Neural cell (in vitro differentiated cells): ENCODE measurements around the gene DCUN1D1. TPM values are rescaled to one million over a fixed set of nuclear protein-coding genes. Genes with fewer than 3 reads are reported as not detected.

ENCODE experiments used
- H2AFZ ChIP-seq: fragments of 200-600, 300-800 bp; sonication (generic), shearing (Covaris generic); 2 replicates; pipeline ENCODE4 v1.6.0; 2014; ENCODE audit warnings: low read depth, mild to moderate bottlenecking, antibody characterized with exemption, low read length, moderate library complexity
- H3F3A ChIP-seq: fragments of 200-600 bp; shearing (Covaris generic); 2 replicates; pipeline ENCODE4 v1.6.1; 2016; ENCODE audit warnings: mild to moderate bottlenecking, moderate library complexity, mixed read lengths, antibody characterized with exemption, low read length; ENCODE audit not compliant: insufficient read depth, poor library complexity, severe bottlenecking
- H3K27ac ChIP-seq: fragments of 200-600, 300-800 bp; sonication (generic), shearing (Covaris generic); 2 replicates; pipeline ENCODE4 v1.5.1; 2014; ENCODE audit warnings: mild to moderate bottlenecking, low read length, moderate library complexity
- H3K27me3 ChIP-seq: fragments of 300-800, 200-600 bp; sonication (generic), shearing (Covaris generic); 2 replicates; pipeline ENCODE4 v1.6.0; 2014; ENCODE audit warnings: mild to moderate bottlenecking, low read depth, low read length, moderate library complexity; ENCODE audit not compliant: insufficient read depth
- H3K36me3 ChIP-seq: fragments of 300-800, 200-600 bp; sonication (generic), shearing (Covaris generic); 2 replicates; pipeline ENCODE4 v1.5.1; 2014; ENCODE audit warnings: mild to moderate bottlenecking, antibody characterized with exemption, low read length, moderate library complexity; ENCODE audit not compliant: insufficient read depth
- H3K4me2 ChIP-seq: fragments of 300-800, 200-600 bp; sonication (generic), shearing (Covaris generic); 2 replicates; pipeline ENCODE4 v1.6.0; 2014; ENCODE audit warnings: mild to moderate bottlenecking, low read length
- H3K4me3 ChIP-seq: fragments of 300-800, 200-600 bp; sonication (generic), shearing (Covaris generic); 2 replicates; pipeline ENCODE4 v1.5.1; 2014; ENCODE audit warnings: mild to moderate bottlenecking, low read length, moderate library complexity
- H3K79me2 ChIP-seq: fragments of 200-600 bp; shearing (Covaris generic); replicated peaks from 2 replicates; pipeline ENCODE4 v1.6.0; 2014; ENCODE audit warnings: mild to moderate bottlenecking, low read length, moderate library complexity; ENCODE audit not compliant: insufficient read depth
- H3K9ac ChIP-seq: fragments of 300-800, 200-600 bp; sonication (generic), shearing (Covaris generic); 2 replicates; pipeline ENCODE4 v1.6.1; 2016; ENCODE audit warnings: mild to moderate bottlenecking, low read length, mixed read lengths
- H3K9me2 ChIP-seq: fragments of 200-600 bp; shearing (Covaris generic); 2 replicates; pipeline ENCODE4 v1.6.1; 2016; ENCODE audit warnings: mild to moderate bottlenecking, low read length, mixed read lengths; ENCODE audit not compliant: insufficient read depth
- H3K9me3 ChIP-seq: fragments of 200-600, 300-800 bp; sonication (generic), shearing (Covaris generic); 2 replicates; pipeline ENCODE4 v1.6.1; 2016; ENCODE audit warnings: mild to moderate bottlenecking, mixed run types, low read length, moderate library complexity, mixed read lengths
- H4K20me1 ChIP-seq: fragments of 200-600 bp; shearing (Covaris generic); 2 replicates; pipeline ENCODE4 v1.6.1; 2016; ENCODE audit warnings: mild to moderate bottlenecking, mixed run types; ENCODE audit not compliant: insufficient read depth
- CTCF ChIP-seq: fragments of 450-650 bp; IDR thresholded peaks from 2 replicates; pipeline ENCODE4 v1.5.1; 2014; ENCODE audit warnings: antibody characterized with exemption, mild to moderate bottlenecking, moderate library complexity; ENCODE audit not compliant: poor library complexity, severe bottlenecking
- EZH2 ChIP-seq: fragments of 200-600, 300-800 bp; shearing (Covaris generic), sonication (generic); IDR thresholded peaks from 2 replicates; pipeline ENCODE4 v1.6.1; 2014; ENCODE audit warnings: antibody characterized with exemption, low read length, borderline replicate concordance, mild to moderate bottlenecking; ENCODE audit not compliant: insufficient read depth, poor library complexity, severe bottlenecking
- POLR2AphosphoS5 ChIP-seq: IDR thresholded peaks from 2 replicates; pipeline ENCODE4 v1.6.1; 2012
- RAD21 ChIP-seq: fragments of 450-650 bp; conservative IDR thresholded peaks from 2 replicates; pipeline ENCODE4 v1.6.1; 2014; ENCODE audit warnings: antibody characterized with exemption, mild to moderate bottlenecking, moderate library complexity
- SMC3 ChIP-seq: fragments of 450-650 bp; conservative IDR thresholded peaks from 2 replicates; pipeline ENCODE4 v1.6.1; 2014; ENCODE audit warnings: antibody characterized with exemption, mild to moderate bottlenecking, moderate library complexity; ENCODE audit not compliant: poor library complexity
- TAF1 ChIP-seq: IDR thresholded peaks from 2 replicates; pipeline ENCODE4 v1.6.1; 2012; ENCODE audit warnings: low read depth
- polyA plus RNA-seq: library from polyadenylated mRNA; depleted of rRNA; stranded (reverse); fragments of >200 nt; gene quantifications from 2 replicates; pipeline ENCODE4 v1.2.3, GENCODE V29; 2014
- TF ChIP-seq, protein P1 (sequence below): IDR thresholded peaks from 2 replicates; pipeline ENCODE4 v1.6.1; 2012; ENCODE audit warnings: borderline replicate concordance

DCUN1D1 gene
- polyA plus RNA-seq, 1 donor from 2014 or later, result 33.4 TPM

DNA sequence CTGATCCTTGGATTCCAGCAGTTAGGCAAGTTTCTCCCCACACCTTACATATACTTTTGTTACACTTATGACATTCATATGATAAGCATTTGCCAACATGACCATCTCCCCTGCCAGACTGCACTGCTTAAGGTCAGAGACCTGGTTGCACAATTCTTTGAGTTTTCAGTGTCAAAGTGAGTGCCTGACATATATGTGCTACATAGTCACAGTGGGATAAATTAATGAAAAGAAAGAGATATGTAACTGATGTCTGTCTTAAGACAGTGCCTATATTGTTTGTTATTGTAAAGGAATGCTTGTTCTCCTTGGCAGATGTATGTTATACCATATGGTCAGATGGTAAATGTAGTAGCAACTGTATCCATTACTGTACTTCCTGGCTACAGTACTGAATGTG lies 3.5 kb upstream of the DCUN1D1 start:
- TF ChIP-seq POLR2AphosphoS5 (no peak), SMC3 (no peak), EZH2 (no peak), CTCF (no peak), RAD21 (no peak)
- TF ChIP-seq, protein P1, sequence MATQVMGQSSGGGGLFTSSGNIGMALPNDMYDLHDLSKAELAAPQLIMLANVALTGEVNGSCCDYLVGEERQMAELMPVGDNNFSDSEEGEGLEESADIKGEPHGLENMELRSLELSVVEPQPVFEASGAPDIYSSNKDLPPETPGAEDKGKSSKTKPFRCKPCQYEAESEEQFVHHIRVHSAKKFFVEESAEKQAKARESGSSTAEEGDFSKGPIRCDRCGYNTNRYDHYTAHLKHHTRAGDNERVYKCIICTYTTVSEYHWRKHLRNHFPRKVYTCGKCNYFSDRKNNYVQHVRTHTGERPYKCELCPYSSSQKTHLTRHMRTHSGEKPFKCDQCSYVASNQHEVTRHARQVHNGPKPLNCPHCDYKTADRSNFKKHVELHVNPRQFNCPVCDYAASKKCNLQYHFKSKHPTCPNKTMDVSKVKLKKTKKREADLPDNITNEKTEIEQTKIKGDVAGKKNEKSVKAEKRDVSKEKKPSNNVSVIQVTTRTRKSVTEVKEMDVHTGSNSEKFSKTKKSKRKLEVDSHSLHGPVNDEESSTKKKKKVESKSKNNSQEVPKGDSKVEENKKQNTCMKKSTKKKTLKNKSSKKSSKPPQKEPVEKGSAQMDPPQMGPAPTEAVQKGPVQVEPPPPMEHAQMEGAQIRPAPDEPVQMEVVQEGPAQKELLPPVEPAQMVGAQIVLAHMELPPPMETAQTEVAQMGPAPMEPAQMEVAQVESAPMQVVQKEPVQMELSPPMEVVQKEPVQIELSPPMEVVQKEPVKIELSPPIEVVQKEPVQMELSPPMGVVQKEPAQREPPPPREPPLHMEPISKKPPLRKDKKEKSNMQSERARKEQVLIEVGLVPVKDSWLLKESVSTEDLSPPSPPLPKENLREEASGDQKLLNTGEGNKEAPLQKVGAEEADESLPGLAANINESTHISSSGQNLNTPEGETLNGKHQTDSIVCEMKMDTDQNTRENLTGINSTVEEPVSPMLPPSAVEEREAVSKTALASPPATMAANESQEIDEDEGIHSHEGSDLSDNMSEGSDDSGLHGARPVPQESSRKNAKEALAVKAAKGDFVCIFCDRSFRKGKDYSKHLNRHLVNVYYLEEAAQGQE, result no peak
- no peaks in the 10 kb centered on the region for H3F3A ChIP-seq
- no peak overlapping the region for H2AFZ ChIP-seq
- H3K4me2 ChIP-seq, result no peak overlapping the region
- no peaks in the 10 kb centered on the region for H3K27me3 ChIP-seq
- H3K9ac ChIP-seq, result no peak overlapping the region
- no peaks in the 10 kb centered on the region for H3K9me2 ChIP-seq
- no peak overlapping the region for H3K27ac ChIP-seq
- peaks cover 10% of the 10 kb centered on the region for H3K79me2 ChIP-seq
- H4K20me1 ChIP-seq, result no peaks in the 10 kb centered on the region
- no peak overlapping the region for H3K4me3 ChIP-seq
- H3K36me3 ChIP-seq, result no peaks in the 10 kb centered on the region
- H3K9me3 ChIP-seq, result no peaks in the 10 kb centered on the region

DNA sequence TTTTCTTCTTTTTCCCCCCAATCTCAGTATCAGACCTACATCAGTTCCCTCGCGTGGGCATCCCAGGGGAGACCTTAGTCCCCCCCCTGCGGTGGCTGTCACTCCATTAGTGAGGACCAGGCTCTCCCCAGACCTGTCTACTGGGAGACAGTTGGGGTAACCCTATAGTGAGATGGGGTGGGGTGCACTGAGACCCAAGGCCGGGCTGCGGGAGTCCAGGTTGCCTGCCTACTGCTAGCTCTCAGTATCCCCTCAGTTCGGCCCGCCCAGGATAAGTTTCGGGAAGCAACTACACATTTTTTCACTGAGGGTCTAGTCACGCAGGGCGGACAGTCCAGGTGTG lies 671 bp upstream of the DCUN1D1 start:
- H3K4me3 ChIP-seq, result peak overlapping the region; percentile 80
- H3K36me3 ChIP-seq, result no peaks in the 10 kb centered on the region
- no peaks in the 10 kb centered on the region for H4K20me1 ChIP-seq
- peak overlapping the region; percentile 28 for H3K4me2 ChIP-seq
- H3F3A ChIP-seq, result no peaks in the 10 kb centered on the region
- H3K27me3 ChIP-seq, result no peaks in the 10 kb centered on the region
- H3K9me3 ChIP-seq, result no peaks in the 10 kb centered on the region
- H3K9ac ChIP-seq, result peak overlapping the region; percentile 74
- no peaks in the 10 kb centered on the region for H3K9me2 ChIP-seq
- H2AFZ ChIP-seq, result peak overlapping the region; percentile 65
- H3K27ac ChIP-seq, result peak overlapping the region; percentile 51
- TF ChIP-seq TAF1 (peak; percentile 16), CTCF (no peak)
- peaks cover 36% of the 10 kb centered on the region for H3K79me2 ChIP-seq
